KMS-11 (cell line): ENCODE data around the gene STAC.
"Not testable (repeated sequence)": the region's sequence is repeated elsewhere in the genome, so short reads cannot be mapped to it uniquely, and the experiment has no call there.

Experiments used
- H2AFZ ChIP-seq: fragments of 200-600 bp; sonication (generic); 2 replicates; pipeline ENCODE4 v1.6.1; 2016; ENCODE audit warnings: antibody characterized with exemption, mixed run types, low read depth
- H3K27ac ChIP-seq: fragments of 200-600 bp; sonication (generic); 2 replicates; pipeline ENCODE4 v1.6.1; 2016; ENCODE audit warnings: mild to moderate bottlenecking, mixed run types
- H3K27me3 ChIP-seq: fragments of 200-600 bp; sonication (generic); 2 replicates; pipeline ENCODE4 v1.6.1; 2017; ENCODE audit warnings: mild to moderate bottlenecking, low read depth, mixed run types, moderate library complexity; ENCODE audit not compliant: insufficient read depth
- H3K36me3 ChIP-seq: fragments of 200-600 bp; sonication (generic); 2 replicates; pipeline ENCODE4 v1.6.1; 2017; ENCODE audit warnings: mild to moderate bottlenecking, mixed run types; ENCODE audit not compliant: insufficient read depth
- H3K4me1 ChIP-seq: fragments of 200-600 bp; sonication (generic); 2 replicates; pipeline ENCODE4 v1.6.1; 2016; ENCODE audit warnings: mild to moderate bottlenecking, low read depth, mixed run types; ENCODE audit not compliant: poor library complexity, severe bottlenecking
- H3K4me2 ChIP-seq: fragments of 200-600 bp; sonication (generic); 2 replicates; pipeline ENCODE4 v1.7.0; 2016; ENCODE audit warnings: mild to moderate bottlenecking, mixed run types
- H3K4me3 ChIP-seq: fragments of 200-600 bp; sonication (generic); IDR thresholded peaks from 2 replicates; pipeline ENCODE4 v1.6.1; 2017; ENCODE audit warnings: low read depth, low read length, mixed read lengths; ENCODE audit not compliant: insufficient read depth
- H3K79me2 ChIP-seq: fragments of 200-600 bp; sonication (generic); 2 replicates; pipeline ENCODE4 v1.6.1; 2016; ENCODE audit warnings: low read depth, mixed run types; ENCODE audit not compliant: insufficient read depth
- H3K9ac ChIP-seq: fragments of 200-600 bp; sonication (generic); 2 replicates; pipeline ENCODE4 v1.6.1; 2016; ENCODE audit warnings: mild to moderate bottlenecking, mixed run types
- H4K20me1 ChIP-seq: fragments of 200-600 bp; sonication (generic); 2 replicates; pipeline ENCODE4 v1.6.1; 2016; ENCODE audit warnings: mild to moderate bottlenecking, mixed run types; ENCODE audit not compliant: insufficient read depth
- TF ChIP-seq, protein P1 (sequence below): fragments of 200-600 bp; sonication (generic); conservative IDR thresholded peaks from 2 replicates; pipeline ENCODE4 v1.6.1; 2017; ENCODE audit warnings: low read depth, mild to moderate bottlenecking, antibody characterized with exemption, low read length, moderate library complexity, mixed read lengths

STAC gene

DNA sequence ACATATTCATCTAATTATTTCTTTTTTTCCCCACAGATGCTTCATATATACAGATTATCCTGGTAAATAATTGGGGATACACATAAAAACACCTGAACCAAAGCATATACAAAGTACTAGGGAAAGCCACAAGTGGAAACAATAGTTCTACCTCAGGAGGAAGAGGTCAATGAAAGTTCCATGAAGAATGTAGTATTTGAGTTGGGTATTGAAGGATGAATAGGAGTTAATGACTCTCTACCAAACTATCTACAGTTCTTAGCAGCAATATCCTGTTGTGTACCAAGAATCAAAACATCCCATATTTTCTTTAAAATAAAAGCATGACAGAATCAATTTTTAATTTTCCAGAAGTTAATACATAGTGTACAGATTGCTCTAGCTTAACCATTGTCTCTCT lies 78.9 kb downstream of the STAC start:
- H3K9ac ChIP-seq = no peak overlapping the region
- TF ChIP-seq, protein P1, sequence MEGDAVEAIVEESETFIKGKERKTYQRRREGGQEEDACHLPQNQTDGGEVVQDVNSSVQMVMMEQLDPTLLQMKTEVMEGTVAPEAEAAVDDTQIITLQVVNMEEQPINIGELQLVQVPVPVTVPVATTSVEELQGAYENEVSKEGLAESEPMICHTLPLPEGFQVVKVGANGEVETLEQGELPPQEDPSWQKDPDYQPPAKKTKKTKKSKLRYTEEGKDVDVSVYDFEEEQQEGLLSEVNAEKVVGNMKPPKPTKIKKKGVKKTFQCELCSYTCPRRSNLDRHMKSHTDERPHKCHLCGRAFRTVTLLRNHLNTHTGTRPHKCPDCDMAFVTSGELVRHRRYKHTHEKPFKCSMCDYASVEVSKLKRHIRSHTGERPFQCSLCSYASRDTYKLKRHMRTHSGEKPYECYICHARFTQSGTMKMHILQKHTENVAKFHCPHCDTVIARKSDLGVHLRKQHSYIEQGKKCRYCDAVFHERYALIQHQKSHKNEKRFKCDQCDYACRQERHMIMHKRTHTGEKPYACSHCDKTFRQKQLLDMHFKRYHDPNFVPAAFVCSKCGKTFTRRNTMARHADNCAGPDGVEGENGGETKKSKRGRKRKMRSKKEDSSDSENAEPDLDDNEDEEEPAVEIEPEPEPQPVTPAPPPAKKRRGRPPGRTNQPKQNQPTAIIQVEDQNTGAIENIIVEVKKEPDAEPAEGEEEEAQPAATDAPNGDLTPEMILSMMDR = no peak
- H3K36me3 ChIP-seq = no peaks in the 10 kb centered on the region
- H2AFZ ChIP-seq = no peak overlapping the region
- H3K79me2 ChIP-seq = no peaks in the 10 kb centered on the region
- H3K4me2 ChIP-seq = no peak overlapping the region
- H3K4me1 ChIP-seq = no peaks in the 10 kb centered on the region
- H3K4me3 ChIP-seq = no peak overlapping the region
- H3K27ac ChIP-seq = no peak overlapping the region
- no peaks in the 10 kb centered on the region for H3K27me3 ChIP-seq
- no peaks in the 10 kb centered on the region for H4K20me1 ChIP-seq

DNA sequence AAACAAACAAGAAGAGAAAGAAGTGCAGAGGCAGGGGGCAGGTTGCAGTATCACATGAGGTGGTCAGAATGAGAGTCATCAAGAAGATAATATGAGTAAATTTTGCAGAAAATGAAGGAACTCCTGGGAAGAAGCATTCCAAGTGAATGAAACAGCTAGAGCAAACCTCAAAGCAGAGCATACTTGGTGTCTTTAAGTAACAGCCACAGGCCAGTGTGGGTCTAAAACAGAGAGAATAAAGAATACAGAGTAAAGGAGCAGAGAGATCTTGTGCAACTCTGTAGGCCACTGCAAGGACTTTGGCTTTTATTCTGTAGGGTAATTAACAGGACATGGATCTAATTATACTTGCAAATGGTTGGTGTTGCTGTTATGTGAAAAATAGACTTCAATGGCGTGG lies 81.3 kb downstream of the STAC start:
- no peaks in the 10 kb centered on the region for H3K36me3 ChIP-seq
- H3K4me2 ChIP-seq = no peak overlapping the region
- TF ChIP-seq, protein P1 = no peak
- no peak overlapping the region for H3K9ac ChIP-seq
- no peak overlapping the region for H3K27ac ChIP-seq
- H4K20me1 ChIP-seq = no peaks in the 10 kb centered on the region
- no peaks in the 10 kb centered on the region for H3K4me1 ChIP-seq
- H3K79me2 ChIP-seq = no peaks in the 10 kb centered on the region
- no peaks in the 10 kb centered on the region for H3K27me3 ChIP-seq
- H2AFZ ChIP-seq = no peak overlapping the region
- no peak overlapping the region for H3K4me3 ChIP-seq

DNA sequence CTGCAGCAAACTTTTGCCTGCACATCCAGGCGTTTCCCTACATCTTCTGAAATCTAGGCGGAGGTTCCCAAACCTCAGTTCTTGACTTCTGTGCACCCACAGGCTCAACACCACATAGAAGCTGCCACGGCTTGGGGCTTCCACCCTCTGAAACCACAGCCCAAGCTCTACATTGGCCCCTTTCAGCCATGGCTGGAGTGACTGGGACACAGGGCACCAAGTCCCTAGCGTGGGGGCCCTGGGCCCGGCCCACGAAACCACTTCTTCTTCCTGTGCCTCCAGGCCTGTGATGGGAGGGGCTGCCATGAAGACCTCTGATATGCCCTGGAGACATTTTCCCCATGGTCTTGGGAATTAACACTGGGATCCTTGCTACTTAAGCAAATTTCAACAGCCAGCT lies 91.7 kb downstream of the STAC start:
- H2AFZ ChIP-seq, H3K27ac ChIP-seq, H3K27me3 ChIP-seq, H3K4me2 ChIP-seq, H3K79me2 ChIP-seq, H3K36me3 ChIP-seq, H3K9ac ChIP-seq, H3K4me1 ChIP-seq, H4K20me1 ChIP-seq, H3K4me3 ChIP-seq: not testable (repeated sequence)

DNA sequence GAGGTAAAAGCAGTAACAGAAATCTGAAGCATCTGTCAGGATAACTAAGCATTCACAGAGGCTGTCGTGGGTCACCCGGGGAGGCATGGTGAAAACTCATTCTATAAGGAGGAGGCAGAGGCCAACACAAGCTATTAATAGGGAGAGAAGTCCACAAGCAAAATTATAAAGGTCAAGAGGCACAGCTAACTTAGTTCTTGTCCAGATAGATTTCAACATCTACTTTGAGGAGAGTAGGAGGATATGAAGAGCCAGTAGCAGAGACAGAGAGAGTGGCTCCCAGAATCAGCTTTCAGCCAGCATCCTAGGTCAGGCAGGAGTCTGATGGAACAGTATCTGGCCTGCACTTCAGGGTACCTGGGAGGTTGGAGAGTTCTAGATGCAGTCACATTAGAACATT lies 95.3 kb downstream of the STAC start:
- Histone ChIP-seq H3K27ac (no peak overlapping the region), H3K4me1 (no peaks in the 10 kb centered on the region), H3K79me2 (no peaks in the 10 kb centered on the region), H3K27me3 (no peaks in the 10 kb centered on the region), H3K9ac (no peak overlapping the region), H4K20me1 (no peaks in the 10 kb centered on the region), H3K4me2 (no peak overlapping the region), H3K36me3 (no peaks in the 10 kb centered on the region), H3K4me3 (no peak overlapping the region), H2AFZ (no peak overlapping the region)
- TF ChIP-seq, protein P1 = no peak

DNA sequence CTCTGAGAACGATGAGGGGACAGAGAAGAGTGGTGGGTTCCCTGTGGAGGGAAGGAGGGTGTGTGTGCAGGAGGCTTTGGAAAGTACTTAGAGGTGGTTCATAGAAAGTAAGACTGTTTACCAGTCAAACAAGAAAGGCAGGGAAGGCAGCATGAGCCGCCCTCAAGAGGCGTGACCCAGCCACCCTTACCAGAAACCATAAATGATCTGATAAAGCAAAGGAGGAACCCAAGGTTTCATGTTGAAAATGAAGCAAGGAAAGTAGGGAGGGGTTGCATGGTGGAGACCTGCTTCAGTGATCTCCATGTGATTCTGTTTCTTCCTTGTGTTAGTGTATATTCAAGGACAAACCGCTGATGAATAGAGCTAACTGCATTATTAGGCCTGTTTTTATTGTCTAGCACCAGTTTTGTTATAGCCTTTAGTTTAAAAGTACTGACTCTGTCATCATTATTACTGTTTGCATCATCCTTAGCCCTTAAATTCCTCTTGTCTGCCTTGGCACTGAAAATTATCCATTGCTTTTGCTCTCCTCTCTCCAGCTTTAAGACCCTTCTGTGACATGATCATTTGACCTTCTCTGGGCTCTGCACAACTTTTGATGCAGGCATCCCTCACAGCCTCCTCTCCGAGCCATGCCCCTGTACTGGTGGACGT lies 96.1 kb downstream of the STAC start:
- Histone ChIP-seq H3K4me1 (no peaks in the 10 kb centered on the region), H4K20me1 (no peaks in the 10 kb centered on the region), H3K4me3 (no peak overlapping the region), H3K27ac (no peak overlapping the region), H2AFZ (no peak overlapping the region), H3K4me2 (no peak overlapping the region), H3K36me3 (no peaks in the 10 kb centered on the region), H3K9ac (no peak overlapping the region), H3K79me2 (no peaks in the 10 kb centered on the region), H3K27me3 (no peaks in the 10 kb centered on the region)
- TF ChIP-seq, protein P1 = no peak
